Stimulated activated CD8-positive, alpha-beta memory T cell treated with anti-CD3 and anti-CD28 coated beads, Interleukin-4, amount 100 ng/mL, for 24 hours (primary cell): ENCODE data around the gene TBXAS1.

Source experiments
- DNase-seq: peaks from one replicate; pipeline ENCODE4 v3.0.0-alpha.2; 2020; ENCODE audit warnings: low read depth

Gene TBXAS1

GRCh38 chr7:139829025-139829774 is at the start of gene TBXAS1:
TSS of gene TBXAS1 (plus strand) at chr7:139829264. CDS start at chr7:139829391, 127 bp downstream.
- no peak for DNase-seq

GRCh38 chr7:139782932-139783331 is 46.1 kb upstream of the TBXAS1 start:
- no peak for DNase-seq

- DNase-seq: no peak
Measured at GRCh38 chr7:139783647-139784385, 45.2 kb upstream of the TBXAS1 start.

- DNase-seq: no peak
Measured at GRCh38 chr7:139784648-139785047, 44.4 kb upstream of the TBXAS1 start.

- no peak for DNase-seq
Measured at GRCh38 chr7:139791316-139791715, 37.7 kb upstream of the TBXAS1 start.

- no peak for DNase-seq
Measured at GRCh38 chr7:139797607-139798006, 31.5 kb upstream of the TBXAS1 start.

GRCh38 chr7:139798221-139798620 is 30.8 kb upstream of the TBXAS1 start:
- DNase-seq: no peak

- DNase-seq: no peak
Measured at GRCh38 chr7:139798892-139799291, 30.2 kb upstream of the TBXAS1 start.

GRCh38 chr7:139799586-139799985 is 29.5 kb upstream of the TBXAS1 start:
- no peak for DNase-seq

GRCh38 chr7:139804571-139804970 is 24.5 kb upstream of the TBXAS1 start:
- DNase-seq: no peak

- DNase-seq: no peak
Measured at GRCh38 chr7:139807009-139807408, 22.1 kb upstream of the TBXAS1 start.

GRCh38 chr7:139808427-139808826 is 20.6 kb upstream of the TBXAS1 start:
- DNase-seq: no peak

- DNase-seq: no peak
Measured at GRCh38 chr7:139808846-139809442, 20.1 kb upstream of the TBXAS1 start.

GRCh38 chr7:139811066-139811465 is 18.0 kb upstream of the TBXAS1 start:
- DNase-seq: no peak

- DNase-seq: no peak
Measured at GRCh38 chr7:139813151-139813550, 15.9 kb upstream of the TBXAS1 start.

- no peak for DNase-seq
Measured at GRCh38 chr7:139813689-139814088, 15.4 kb upstream of the TBXAS1 start.

- no peak for DNase-seq
Measured at GRCh38 chr7:139817249-139817648, 11.8 kb upstream of the TBXAS1 start.

- DNase-seq: no peak
Measured at GRCh38 chr7:139820089-139820488, 9.0 kb upstream of the TBXAS1 start.

GRCh38 chr7:139821349-139822105 is 7.5 kb upstream of the TBXAS1 start:
- DNase-seq: no peak

GRCh38 chr7:139822855-139823254 is 6.2 kb upstream of the TBXAS1 start:
- DNase-seq: no peak

GRCh38 chr7:139823959-139824521 is 5.0 kb upstream of the TBXAS1 start:
- no peak for DNase-seq

GRCh38 chr7:139825666-139826290 is 3.3 kb upstream of the TBXAS1 start:
- DNase-seq: no peak
